ENCODE data around the gene TATDN3.
"Not testable (repeated sequence)": the region's sequence is repeated elsewhere in the genome, so short reads cannot be mapped to it uniquely, and the experiment has no call there.

Gene TATDN3

GRCh38 chr1:212775241-212775640, 16.5 kb upstream of the TATDN3 start:
- no peak for DNase-seq (ENCODE audit: low read depth)

DNA sequence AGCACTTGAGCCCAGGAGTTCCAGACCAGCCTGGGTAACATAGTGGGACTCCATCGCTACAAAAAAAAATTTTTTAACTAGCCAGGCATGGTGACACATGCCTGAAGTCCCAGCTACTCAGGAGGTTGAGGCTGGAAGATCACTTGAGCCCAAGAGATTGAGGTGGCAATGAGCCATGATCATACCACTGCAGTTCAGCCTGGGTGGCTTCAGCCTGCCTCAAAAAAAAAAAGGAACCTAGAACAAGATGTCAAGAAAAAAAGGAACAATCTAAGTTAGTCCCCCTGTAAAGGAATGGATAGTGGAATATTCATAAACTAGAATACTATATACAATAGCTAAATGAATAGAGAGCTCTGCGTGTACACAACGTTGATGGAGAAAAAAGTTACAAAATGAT, 14.5 kb upstream of the TATDN3 start:
- no peak for DNase-seq (ENCODE audit: low read depth)

DNA sequence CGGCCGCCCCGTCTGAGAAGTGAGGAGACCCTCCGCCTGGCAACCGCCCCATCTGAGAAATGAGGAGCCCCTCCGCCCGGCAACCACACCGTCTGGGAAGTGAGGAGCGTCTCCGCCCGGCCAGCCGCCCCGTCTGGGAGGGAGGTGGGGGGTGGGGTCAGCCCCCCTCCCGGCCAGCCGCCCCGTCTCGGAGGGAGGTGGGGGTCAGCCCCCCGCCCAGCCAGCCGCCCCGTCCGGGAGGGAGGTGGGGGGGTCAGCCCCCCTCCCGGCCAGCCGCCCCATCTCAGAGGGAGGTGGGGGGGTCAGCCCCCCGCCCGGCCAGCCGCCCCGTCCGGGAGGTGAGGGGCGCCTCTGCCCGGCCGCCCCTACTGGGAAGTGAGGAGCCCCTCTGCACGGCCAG, 12.6 kb upstream of the TATDN3 start:
- DNase-seq (ENCODE audit: low read depth): not testable (repeated sequence)

DNA sequence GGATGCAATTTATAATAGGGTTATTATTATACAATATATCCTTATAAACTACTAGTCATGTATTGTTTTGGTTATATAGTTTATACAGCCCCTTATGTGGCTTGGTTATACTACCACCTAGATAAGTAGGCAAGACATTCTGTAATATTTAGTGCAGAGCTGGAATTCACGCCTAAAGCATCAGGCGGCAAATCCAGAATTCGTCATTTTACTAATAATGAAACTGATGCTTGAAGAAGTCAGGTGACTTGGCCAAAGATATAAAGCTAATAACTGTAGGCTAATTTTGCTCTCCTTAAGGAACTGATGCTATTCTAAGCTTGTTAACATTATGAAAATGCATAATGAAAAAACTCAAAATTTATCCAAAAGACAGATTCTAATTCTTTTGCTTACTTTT, 10.9 kb upstream of the TATDN3 start:
- DNase-seq (ENCODE audit: low read depth): no peak

- no peak for DNase-seq (ENCODE audit: low read depth)
These were observed 10.5 kb upstream of the TATDN3 start for GRCh38 chr1:212781225-212781624.

GRCh38 chr1:212782422-212783154, 9.1 kb upstream of the TATDN3 start:
- DNase-seq (ENCODE audit: low read depth): peak; percentile 74

DNA sequence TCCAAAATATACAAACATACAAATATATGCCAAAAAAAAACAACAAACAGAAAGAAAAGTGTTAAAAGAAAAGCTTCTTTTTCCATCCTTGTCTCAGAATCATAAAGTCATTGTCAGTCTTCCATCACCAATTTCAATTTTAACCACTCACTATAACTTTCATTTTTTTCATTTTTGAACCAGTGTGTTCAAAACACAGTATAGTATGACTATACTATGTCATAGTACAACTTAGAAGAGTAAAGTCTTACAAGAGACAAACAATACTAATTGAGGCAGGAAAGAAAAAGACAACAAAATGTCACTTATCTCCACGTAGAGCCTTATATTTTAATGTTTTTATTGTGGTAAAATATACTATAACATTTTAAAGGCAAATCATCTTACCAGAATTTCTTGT, 7.7 kb upstream of the TATDN3 start:
- no peak for DNase-seq (ENCODE audit: low read depth)

- DNase-seq (ENCODE audit: low read depth): no peak
These were observed 5.8 kb upstream of the TATDN3 start for GRCh38 chr1:212785871-212786270.

DNA sequence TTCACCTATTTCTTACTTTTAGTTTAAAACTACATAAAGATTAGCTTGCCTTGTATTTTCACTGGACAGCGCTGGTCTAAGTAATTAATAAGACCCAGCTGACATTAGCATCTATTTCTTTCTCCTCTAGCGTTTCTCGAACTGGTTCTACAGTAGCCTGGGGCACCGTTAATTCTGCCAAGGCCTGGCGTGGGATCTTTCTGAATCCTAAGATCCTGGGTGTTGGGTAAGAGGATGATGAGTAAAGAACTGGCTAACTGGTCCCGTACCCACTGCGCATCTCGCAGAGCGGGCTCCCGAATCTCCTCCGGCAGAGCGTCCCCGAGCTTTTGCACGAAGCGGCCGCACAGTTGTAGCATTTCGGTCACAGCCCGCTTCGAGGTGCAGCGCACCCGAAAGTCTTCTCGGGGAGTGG, 426 bp upstream of the TATDN3 start:
- peak; percentile 79 for DNase-seq (ENCODE audit: low read depth)

DNA sequence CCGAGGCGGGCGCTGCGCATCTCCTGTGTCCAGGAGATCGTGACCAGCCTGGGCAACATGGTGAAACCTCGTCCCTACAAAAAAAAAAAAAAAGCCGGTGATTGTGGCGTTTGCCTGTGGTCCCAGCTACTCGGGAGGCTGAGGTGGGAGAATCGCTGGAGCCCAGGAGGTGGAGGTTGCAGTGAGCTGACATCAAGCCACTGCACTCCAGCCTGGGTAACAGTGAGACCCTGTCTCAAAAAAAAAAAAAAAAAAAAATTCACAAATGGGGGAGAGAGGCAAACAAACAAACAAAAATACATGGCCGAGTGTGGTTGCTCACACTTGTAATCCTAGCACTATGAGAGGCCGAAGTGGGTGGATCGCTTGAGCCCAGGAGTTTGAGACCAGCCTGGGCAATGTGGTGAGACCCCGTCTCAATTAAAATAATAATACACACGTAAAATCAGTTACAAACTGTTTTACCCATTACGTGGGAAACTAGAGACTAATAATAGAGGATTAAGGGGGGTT, 758 bp downstream of the TATDN3 start:
- DNase-seq (ENCODE audit: low read depth): no peak

GRCh38 chr1:212794561-212795014, 2.9 kb downstream of the TATDN3 start:
- no peak for DNase-seq (ENCODE audit: low read depth)

DNA sequence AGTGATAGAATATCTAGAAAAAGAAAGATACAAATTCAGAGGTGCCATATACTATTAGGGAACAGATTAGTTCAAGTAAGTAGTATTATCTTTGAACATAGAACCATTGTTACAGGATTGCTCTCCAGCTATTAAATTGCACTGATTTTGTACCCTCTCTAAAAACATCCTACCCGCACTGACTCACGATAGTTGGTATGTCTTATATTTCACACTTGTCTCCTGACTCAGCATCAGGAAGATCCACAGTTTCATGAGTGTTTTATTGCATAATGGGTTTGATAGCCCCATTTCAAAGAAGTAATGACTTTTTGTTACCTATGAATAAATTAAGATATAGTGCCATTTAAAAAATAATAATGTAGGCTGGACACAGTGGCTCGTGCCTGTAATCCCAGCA, 6.0 kb downstream of the TATDN3 start:
- peak; percentile 63 for DNase-seq (ENCODE audit: low read depth)

GRCh38 chr1:212805767-212806166, 14.1 kb downstream of the TATDN3 start:
- DNase-seq (ENCODE audit: low read depth): no peak

DNA sequence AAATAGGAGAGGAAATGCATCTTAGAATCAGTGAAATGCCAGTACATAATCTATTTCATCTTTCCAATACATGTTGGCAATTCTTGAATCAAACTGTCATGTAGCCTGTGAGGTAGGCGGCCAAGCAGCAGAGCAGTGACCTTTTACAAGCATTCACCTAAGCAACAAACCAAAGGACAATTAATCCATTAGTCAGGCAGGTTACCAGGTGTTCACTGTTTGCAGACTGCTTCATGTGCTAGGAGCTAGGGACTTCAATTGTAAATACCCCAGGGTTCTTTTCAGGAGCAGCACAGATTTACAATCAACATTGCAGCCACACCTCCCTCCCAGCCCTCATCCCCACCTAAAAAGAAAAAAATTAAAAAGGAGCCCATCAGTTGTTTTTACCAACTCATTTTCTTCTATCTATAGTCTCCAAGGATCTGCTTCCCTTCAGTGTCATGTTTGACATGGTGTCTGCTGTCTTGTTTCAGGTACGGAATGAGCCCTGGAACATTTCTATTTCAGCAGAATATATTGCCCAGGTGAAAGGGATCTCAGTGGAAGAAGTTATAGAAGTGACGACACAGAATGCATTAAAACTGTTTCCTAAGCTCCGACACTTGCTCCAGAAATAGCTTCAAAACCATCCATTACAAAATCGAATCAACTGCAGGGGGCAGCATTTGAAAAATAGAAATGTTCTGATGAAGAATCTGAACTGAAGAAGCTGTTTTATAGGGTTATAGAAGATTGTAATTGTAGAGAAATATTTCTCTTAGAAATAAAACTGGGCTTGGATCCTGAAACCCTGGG, 23.0 kb downstream of the TATDN3 start:
- no peak for DNase-seq (ENCODE audit: low read depth)

DNA sequence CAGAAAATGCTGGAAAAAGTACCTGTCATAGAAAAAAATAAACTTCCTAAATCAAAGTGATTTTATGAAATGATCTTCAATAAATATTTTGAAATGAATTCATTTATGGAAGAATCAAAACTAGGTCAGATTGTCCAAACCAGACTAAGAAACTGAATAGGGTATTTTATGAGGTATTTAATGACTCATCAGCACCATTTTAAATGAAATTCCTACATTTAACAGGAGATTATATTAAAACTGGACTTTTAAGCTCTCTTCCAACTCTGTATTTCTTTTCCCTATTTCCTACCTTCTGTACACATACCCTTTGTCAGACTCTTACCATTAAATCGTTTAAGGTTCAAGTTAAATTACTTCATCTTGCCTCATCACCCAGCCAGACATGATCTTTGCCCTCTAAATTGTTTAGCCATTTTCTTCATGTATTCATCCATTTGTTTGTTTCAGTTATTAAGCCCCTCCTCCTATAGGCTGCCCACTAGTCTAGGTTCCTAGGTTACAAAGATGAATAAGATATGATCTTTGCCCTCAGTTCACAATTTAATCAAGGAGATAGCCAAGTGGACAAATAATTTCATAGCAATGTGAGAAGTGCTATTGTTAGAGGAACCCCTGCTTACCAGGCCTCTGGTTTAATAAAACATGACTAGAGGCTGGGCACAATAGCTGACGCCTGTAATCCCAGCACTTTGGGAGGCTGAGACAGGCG, 25.0 kb downstream of the TATDN3 start:
- peak; percentile 32 for DNase-seq (ENCODE audit: low read depth)

GRCh38 chr1:212819726-212820125, 28.0 kb downstream of the TATDN3 start:
- peak; percentile 87 for DNase-seq (ENCODE audit: low read depth)

- no peak for DNase-seq (ENCODE audit: low read depth)
These were observed 29.3 kb downstream of the TATDN3 start for GRCh38 chr1:212820969-212821368.

DNA sequence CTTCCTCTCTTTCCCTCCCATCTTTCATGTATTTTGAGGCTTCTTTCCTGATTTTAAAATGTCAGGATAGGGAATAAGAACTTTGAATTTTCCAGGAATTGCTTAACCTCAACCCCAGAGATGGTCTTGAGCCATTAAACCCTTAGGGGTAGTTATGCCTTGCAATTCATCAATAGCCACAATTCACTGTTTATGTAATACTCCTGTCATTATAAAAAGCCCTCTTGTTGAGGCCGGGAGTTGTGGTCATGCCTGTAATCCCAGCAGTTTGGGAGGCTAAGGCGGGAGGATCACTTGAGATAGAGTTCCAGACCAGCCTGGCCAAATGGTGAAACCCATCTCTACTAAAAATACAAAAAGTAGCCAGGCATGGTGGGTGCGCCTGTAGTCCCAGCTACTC, 31.3 kb downstream of the TATDN3 start:
- DNase-seq (ENCODE audit: low read depth): no peak

GRCh38 chr1:212824201-212824600, 32.5 kb downstream of the TATDN3 start:
- DNase-seq (ENCODE audit: low read depth): no peak

GRCh38 chr1:212825798-212826452, 34.2 kb downstream of the TATDN3 start:
- no peak for DNase-seq (ENCODE audit: low read depth)

GRCh38 chr1:212827171-212827776, 35.6 kb downstream of the TATDN3 start:
- DNase-seq (ENCODE audit: low read depth): no peak

Measured in iris pigment epithelial cell (primary cell).